Neural crest cell (in vitro differentiated cells): ENCODE results near the gene PRRT3. TPM values are rescaled to one million over a fixed set of nuclear protein-coding genes. Genes with fewer than 3 reads are reported as not detected.

Experiments used
- DNase-seq: peaks from one replicate; pipeline ENCODE4 v3.0.0; 2021; ENCODE audit warnings: low read depth, mixed read lengths, low spot score
- H3K27ac Mint-ChIP-seq: one replicate; pipeline ENCODE4 v1.8.0; 2021; ENCODE audit warnings: mild to moderate bottlenecking, mixed read lengths; ENCODE audit not compliant: unreplicated experiment
- H3K27me3 Mint-ChIP-seq: 2 replicates; pipeline ENCODE4 v1.8.0; 2021; ENCODE audit warnings: low read depth, mild to moderate bottlenecking, mixed read lengths
- H3K36me3 Mint-ChIP-seq: 2 replicates; pipeline ENCODE4 v1.8.0; 2021; ENCODE audit warnings: low read depth, mild to moderate bottlenecking, mixed read lengths
- H3K4me1 Mint-ChIP-seq: 2 replicates; pipeline ENCODE4 v1.8.0; 2021; ENCODE audit warnings: mixed read lengths
- H3K4me3 Mint-ChIP-seq: one replicate; pipeline ENCODE4 v1.8.0; 2021; ENCODE audit warnings: mild to moderate bottlenecking, mixed read lengths
- H3K9me3 Mint-ChIP-seq: 2 replicates; pipeline ENCODE4 v1.8.0; 2021; ENCODE audit warnings: mixed read lengths
- CTCF ChIP-seq: fragments of 200-600 bp; sonication (generic); conservative IDR thresholded peaks from 2 replicates; pipeline ENCODE4 v1.5.0; 2021; ENCODE audit warnings: antibody characterized with exemption, mild to moderate bottlenecking
- total RNA-seq: library from RNA; stranded (reverse); gene quantifications from 2 replicates; pipeline ENCODE4 v1.2.1, GENCODE V29; 2021

The PRRT3 gene
- total RNA-seq, 1 donor from 2014 or later, result 6.4 TPM

- Mint-ChIP-seq H3K27ac (no peak overlapping the region), H3K36me3 (peaks cover 24% of the 10 kb centered on the region), H3K4me1 (no peaks in the 10 kb centered on the region), H3K27me3 (no peaks in the 10 kb centered on the region), H3K9me3 (no peaks in the 10 kb centered on the region), H3K4me3 (no peak overlapping the region)
- no peak for TF ChIP-seq CTCF
- no peak for DNase-seq
Observed at GRCh38 chr3:9965200-9965875, 13.1 kb upstream of the PRRT3 start.

DNA sequence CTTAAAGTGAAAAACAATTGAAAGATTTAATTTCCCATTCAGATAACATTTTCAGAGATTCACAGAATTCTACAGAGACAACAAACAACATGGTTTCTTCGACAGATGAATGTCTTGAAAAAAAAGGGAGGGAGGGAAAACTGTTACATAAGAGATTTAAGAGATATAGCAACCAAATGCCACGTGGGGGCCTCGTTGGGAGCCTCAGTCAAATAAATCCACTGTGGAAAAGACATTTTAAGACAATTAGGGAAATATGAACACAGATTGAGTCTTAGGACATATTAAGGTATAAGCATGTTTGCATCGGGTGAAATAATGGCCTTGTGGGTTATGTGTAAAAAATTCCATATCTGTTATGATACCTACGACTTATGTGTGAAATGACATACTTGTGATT lies 5.0 kb upstream of the PRRT3 start:
- no peaks in the 10 kb centered on the region for H3K4me1 Mint-ChIP-seq
- H3K9me3 Mint-ChIP-seq, result no peaks in the 10 kb centered on the region
- no peak for TF ChIP-seq CTCF
- no peaks in the 10 kb centered on the region for H3K27me3 Mint-ChIP-seq
- H3K36me3 Mint-ChIP-seq, result no peaks in the 10 kb centered on the region
- no peak for DNase-seq
- H3K4me3 Mint-ChIP-seq, result no peak overlapping the region
- H3K27ac Mint-ChIP-seq, result no peak overlapping the region

GRCh38 chr3:9955611-9956352 lies 3.6 kb upstream of the PRRT3 start:
- TF ChIP-seq CTCF, result no peak
- no peak for DNase-seq
- no peaks in the 10 kb centered on the region for H3K27me3 Mint-ChIP-seq
- no peak overlapping the region for H3K27ac Mint-ChIP-seq
- H3K9me3 Mint-ChIP-seq, result no peaks in the 10 kb centered on the region
- H3K36me3 Mint-ChIP-seq, result no peaks in the 10 kb centered on the region
- peak overlapping the region; percentile 23 for H3K4me3 Mint-ChIP-seq
- H3K4me1 Mint-ChIP-seq, result no peaks in the 10 kb centered on the region

GRCh38 chr3:9955067-9955502 lies 2.9 kb upstream of the PRRT3 start:
- Mint-ChIP-seq H3K4me1 (no peaks in the 10 kb centered on the region), H3K36me3 (no peaks in the 10 kb centered on the region), H3K9me3 (no peaks in the 10 kb centered on the region), H3K27me3 (no peaks in the 10 kb centered on the region), H3K4me3 (no peak overlapping the region), H3K27ac (no peak overlapping the region)
- DNase-seq, result no peak
- TF ChIP-seq CTCF, result no peak

DNA sequence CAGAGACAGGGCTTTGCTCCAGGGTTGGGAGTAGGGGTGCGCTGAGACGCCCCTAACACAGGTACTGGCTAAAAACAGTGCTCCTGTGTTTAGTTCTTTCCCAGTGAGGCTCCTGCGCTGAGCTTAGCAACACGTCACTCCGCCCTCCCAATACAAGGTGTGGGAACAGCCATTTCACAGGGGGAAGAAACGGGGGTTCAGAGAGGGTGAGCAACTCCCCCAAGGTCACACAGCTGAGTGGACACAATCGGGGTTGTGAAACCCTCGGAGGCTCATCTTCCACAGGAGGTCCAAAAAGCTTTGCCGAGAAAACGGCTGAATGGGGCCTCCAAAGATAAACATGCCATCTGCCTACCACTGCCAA lies 628 bp downstream of the PRRT3 start:
- no peaks in the 10 kb centered on the region for H3K4me1 Mint-ChIP-seq
- H3K36me3 Mint-ChIP-seq, result no peaks in the 10 kb centered on the region
- H3K27me3 Mint-ChIP-seq, result peaks cover 4% of the 10 kb centered on the region
- H3K27ac Mint-ChIP-seq, result no peak overlapping the region
- no peak for DNase-seq
- peak overlapping the region; percentile 76 for H3K4me3 Mint-ChIP-seq
- no peaks in the 10 kb centered on the region for H3K9me3 Mint-ChIP-seq
- TF ChIP-seq CTCF, result no peak
